ENCODE measurements around the gene NDUFA8.

NDUFA8 gene

GRCh38 chr9:122096620-122097415 lies 62.8 kb downstream of the NDUFA8 start:
- H3K4me3 Mint-ChIP-seq = no peak overlapping the region
- no peaks in the 10 kb centered on the region for H3K36me3 Mint-ChIP-seq (ENCODE audit: low read depth)
- no peak for DNase-seq
- peaks cover 11% of the 10 kb centered on the region for H3K4me1 Mint-ChIP-seq
- no peaks in the 10 kb centered on the region for H3K9me3 Mint-ChIP-seq
- H3K27ac Mint-ChIP-seq = no peak overlapping the region
- no peak for TF ChIP-seq CTCF (IDR thresholded peaks at IDR 0.05)
- H3K27me3 Mint-ChIP-seq (ENCODE audit: low read depth, poor library complexity) = peaks cover 76% of the 10 kb centered on the region

- Mint-ChIP-seq H3K27ac (no peak overlapping the region), H3K36me3 (ENCODE audit: low read depth) (no peaks in the 10 kb centered on the region), H3K4me3 (peak overlapping the region; percentile 31), H3K9me3 (no peaks in the 10 kb centered on the region), H3K27me3 (ENCODE audit: low read depth, poor library complexity) (peaks cover 82% of the 10 kb centered on the region), H3K4me1 (peaks cover 14% of the 10 kb centered on the region)
- peak; percentile 64 for TF ChIP-seq CTCF (IDR thresholded peaks at IDR 0.05)
- peak; percentile 58 for DNase-seq
These were observed 64.4 kb downstream of the NDUFA8 start for GRCh38 chr9:122095010-122095767.

All from nephron progenitor cell (in vitro differentiated cells).